ENCODE results near the gene AKAP12. TPM values are rescaled to one million over a fixed set of nuclear protein-coding genes. Genes with fewer than 3 reads are reported as not detected.

Gene AKAP12
- total RNA-seq, 1 donor from 2014 or later: 0.47 TPM

GRCh38 chr6:151243481-151243880, 3.7 kb downstream of the AKAP12 start:
- intact Hi-C loops (cut with micrococcal nuclease): no loop called here
- Mint-ChIP-seq H3K27ac (no peak overlapping the region), H3K36me3 (ENCODE audit: low read depth) (no peaks in the 10 kb centered on the region), H3K4me3 (no peak overlapping the region), H3K4me1 (ENCODE audit: low read depth) (no peaks in the 10 kb centered on the region), H3K9me3 (no peaks in the 10 kb centered on the region), H3K27me3 (ENCODE audit: insufficient read depth) (peaks cover 50% of the 10 kb centered on the region)
- DNase-seq (ENCODE audit: low spot score): no peak

- Mint-ChIP-seq H3K4me1 (ENCODE audit: low read depth) (no peaks in the 10 kb centered on the region), H3K27ac (no peak overlapping the region)
- intact Hi-C loops (cut with micrococcal nuclease): no loop called here
Observed at GRCh38 chr6:151247490-151247889, 7.7 kb downstream of the AKAP12 start.

GRCh38 chr6:151248295-151248694, 8.5 kb downstream of the AKAP12 start:
- no peaks in the 10 kb centered on the region for H3K36me3 Mint-ChIP-seq (ENCODE audit: low read depth)
- H3K9me3 Mint-ChIP-seq: no peaks in the 10 kb centered on the region
- H3K27ac Mint-ChIP-seq: no peak overlapping the region
- intact Hi-C loops (cut with micrococcal nuclease): no loop called here
- H3K4me3 Mint-ChIP-seq: no peak overlapping the region
- no peak for DNase-seq (ENCODE audit: low spot score)
- H3K4me1 Mint-ChIP-seq (ENCODE audit: low read depth): no peaks in the 10 kb centered on the region
- H3K27me3 Mint-ChIP-seq (ENCODE audit: insufficient read depth): peaks cover 27% of the 10 kb centered on the region

More at GRCh38 chr6:151247490-151247889, 7.7 kb downstream of the AKAP12 start:
- Mint-ChIP-seq H3K36me3 (ENCODE audit: low read depth) (no peaks in the 10 kb centered on the region), H3K27me3 (ENCODE audit: insufficient read depth) (peaks cover 34% of the 10 kb centered on the region), H3K4me3 (no peak overlapping the region), H3K9me3 (no peaks in the 10 kb centered on the region)
- no peak for DNase-seq (ENCODE audit: low spot score)

- H3K4me1 Mint-ChIP-seq (ENCODE audit: low read depth): no peaks in the 10 kb centered on the region
- intact Hi-C loops (cut with micrococcal nuclease): no loop called here
- no peaks in the 10 kb centered on the region for H3K9me3 Mint-ChIP-seq
- no peaks in the 10 kb centered on the region for H3K36me3 Mint-ChIP-seq (ENCODE audit: low read depth)
- no peak for DNase-seq (ENCODE audit: low spot score)
- peaks cover 23% of the 10 kb centered on the region for H3K27me3 Mint-ChIP-seq (ENCODE audit: insufficient read depth)
- H3K4me3 Mint-ChIP-seq: no peak overlapping the region
- H3K27ac Mint-ChIP-seq: no peak overlapping the region
Observed at GRCh38 chr6:151252634-151253033, 12.9 kb downstream of the AKAP12 start.

DNA sequence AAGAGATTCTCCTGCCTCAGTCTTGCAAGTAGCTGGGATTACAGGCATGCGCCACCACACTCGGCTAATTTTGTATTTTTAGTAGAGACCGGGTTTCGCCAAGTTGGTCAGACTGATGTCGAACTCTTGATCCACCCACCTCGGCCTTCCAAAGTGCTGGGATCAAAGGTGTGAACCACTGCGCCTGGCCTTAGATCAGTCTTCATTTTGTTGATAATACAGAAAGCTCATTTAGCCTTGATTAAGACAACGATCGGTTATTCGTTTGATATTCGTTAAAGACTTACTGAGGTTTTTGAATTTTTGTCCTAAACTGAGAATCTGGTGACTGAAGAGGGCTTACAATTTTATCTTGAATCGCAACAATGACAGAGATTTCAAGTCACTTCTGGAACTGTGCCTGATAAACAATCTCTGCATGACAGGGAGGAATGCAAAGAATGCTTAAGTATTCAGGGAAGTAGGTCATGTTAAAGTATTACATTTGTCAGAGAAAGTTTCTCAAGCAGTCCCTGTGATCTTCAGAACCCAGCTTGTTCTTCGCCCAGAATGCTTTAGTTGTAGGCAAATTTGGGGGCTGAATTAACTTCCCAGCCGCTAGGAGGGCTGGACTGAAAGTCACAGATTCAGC, 14.8 kb downstream of the AKAP12 start:
- Mint-ChIP-seq H3K27ac (no peak overlapping the region), H3K36me3 (ENCODE audit: low read depth) (no peaks in the 10 kb centered on the region), H3K9me3 (no peaks in the 10 kb centered on the region), H3K4me3 (no peak overlapping the region), H3K4me1 (ENCODE audit: low read depth) (no peaks in the 10 kb centered on the region), H3K27me3 (ENCODE audit: insufficient read depth) (peaks cover 23% of the 10 kb centered on the region)
- no peak for DNase-seq (ENCODE audit: low spot score)
- intact Hi-C loops (cut with micrococcal nuclease): no loop called here

DNA sequence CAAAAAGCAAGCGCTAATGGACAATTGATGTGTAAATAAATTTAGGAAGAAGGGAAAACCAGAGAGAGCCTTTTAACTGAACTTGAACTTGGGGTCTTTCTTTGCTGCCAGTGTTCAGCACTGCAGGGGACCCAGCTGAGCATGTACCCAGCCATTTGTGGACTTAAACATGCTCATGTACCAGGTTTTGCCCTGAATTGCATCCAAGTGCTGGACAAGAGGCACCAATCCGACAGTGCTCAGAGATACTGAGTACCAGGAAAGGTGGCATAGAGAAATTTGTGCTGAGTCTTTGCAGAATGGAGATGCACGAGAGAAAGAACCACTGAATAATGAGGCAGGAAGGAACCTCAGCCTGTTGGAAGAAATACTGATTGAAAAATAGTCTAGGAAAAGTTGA, 16.0 kb downstream of the AKAP12 start:
- no peak for DNase-seq (ENCODE audit: low spot score)
- no peak overlapping the region for H3K27ac Mint-ChIP-seq
- intact Hi-C loops (cut with micrococcal nuclease): no loop called here
- no peaks in the 10 kb centered on the region for H3K4me1 Mint-ChIP-seq (ENCODE audit: low read depth)
- H3K36me3 Mint-ChIP-seq (ENCODE audit: low read depth): no peaks in the 10 kb centered on the region
- H3K27me3 Mint-ChIP-seq (ENCODE audit: insufficient read depth): peaks cover 20% of the 10 kb centered on the region
- no peak overlapping the region for H3K4me3 Mint-ChIP-seq
- no peaks in the 10 kb centered on the region for H3K9me3 Mint-ChIP-seq

DNA sequence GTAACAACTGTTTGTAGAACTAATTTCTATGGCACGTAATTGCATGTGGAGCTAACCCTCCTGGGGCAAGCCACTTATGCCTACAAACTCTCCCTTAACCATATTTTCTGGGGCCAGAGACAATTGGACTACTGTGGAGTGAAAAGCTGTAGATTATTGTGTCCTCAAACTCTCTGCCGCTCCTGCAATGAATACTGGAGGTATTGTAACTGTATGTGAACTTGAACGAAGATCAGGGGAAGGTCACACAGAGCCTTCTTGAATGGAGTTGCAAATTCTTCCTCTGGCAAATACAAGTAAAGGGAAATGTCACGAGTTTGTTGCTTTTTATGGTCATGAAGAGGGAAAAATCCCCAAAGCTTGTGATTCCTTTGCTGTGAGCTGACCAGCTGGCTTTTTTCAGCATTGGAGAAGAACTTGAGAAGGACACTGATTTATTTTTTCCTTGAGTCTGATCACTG, 18.2 kb downstream of the AKAP12 start:
- Mint-ChIP-seq H3K9me3 (no peaks in the 10 kb centered on the region), H3K36me3 (ENCODE audit: low read depth) (no peaks in the 10 kb centered on the region), H3K27me3 (ENCODE audit: insufficient read depth) (peaks cover 14% of the 10 kb centered on the region), H3K4me3 (no peak overlapping the region), H3K27ac (no peak overlapping the region), H3K4me1 (ENCODE audit: low read depth) (no peaks in the 10 kb centered on the region)
- DNase-seq (ENCODE audit: low spot score): no peak
- intact Hi-C loops (cut with micrococcal nuclease): no loop called here

DNA sequence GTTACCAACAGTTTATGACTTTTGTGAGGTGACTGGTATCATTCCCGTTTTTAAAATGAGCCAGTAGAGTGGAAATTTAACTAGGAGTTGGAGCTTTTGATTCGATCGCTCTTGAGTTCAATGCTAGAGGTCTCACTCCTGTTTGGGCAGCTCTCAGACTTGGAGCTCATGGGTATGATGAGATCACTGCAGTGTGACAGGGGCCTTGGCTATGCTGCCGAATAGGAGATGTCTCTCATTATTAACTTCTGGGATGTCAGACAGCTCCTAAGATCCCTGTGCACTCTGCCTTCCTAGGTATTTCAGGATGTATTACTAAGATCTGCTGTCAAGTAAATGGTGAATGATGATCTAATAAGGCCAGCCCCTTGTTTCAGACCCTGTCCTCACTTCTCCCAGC, 20.4 kb downstream of the AKAP12 start:
- H3K36me3 Mint-ChIP-seq (ENCODE audit: low read depth): no peaks in the 10 kb centered on the region
- no peaks in the 10 kb centered on the region for H3K4me1 Mint-ChIP-seq (ENCODE audit: low read depth)
- DNase-seq (ENCODE audit: low spot score): no peak
- no peaks in the 10 kb centered on the region for H3K9me3 Mint-ChIP-seq
- H3K27me3 Mint-ChIP-seq (ENCODE audit: insufficient read depth): peaks cover 11% of the 10 kb centered on the region
- intact Hi-C loops (cut with micrococcal nuclease): no loop called here
- H3K4me3 Mint-ChIP-seq: no peak overlapping the region
- H3K27ac Mint-ChIP-seq: no peak overlapping the region

- intact Hi-C loops (cut with micrococcal nuclease): no loop called here
- Mint-ChIP-seq H3K4me3 (no peak overlapping the region), H3K27me3 (ENCODE audit: insufficient read depth) (peaks cover 20% of the 10 kb centered on the region), H3K9me3 (no peaks in the 10 kb centered on the region), H3K36me3 (ENCODE audit: low read depth) (no peaks in the 10 kb centered on the region), H3K27ac (no peak overlapping the region), H3K4me1 (ENCODE audit: low read depth) (no peaks in the 10 kb centered on the region)
- DNase-seq (ENCODE audit: low spot score): no peak
Observed at GRCh38 chr6:151263035-151263434, 23.3 kb downstream of the AKAP12 start.

- no peak overlapping the region for H3K27ac Mint-ChIP-seq
- H3K4me3 Mint-ChIP-seq: no peak overlapping the region
- H3K4me1 Mint-ChIP-seq (ENCODE audit: low read depth): no peaks in the 10 kb centered on the region
- no peaks in the 10 kb centered on the region for H3K9me3 Mint-ChIP-seq
- no peaks in the 10 kb centered on the region for H3K36me3 Mint-ChIP-seq (ENCODE audit: low read depth)
- intact Hi-C loops (cut with micrococcal nuclease): no loop called here
- no peak for DNase-seq (ENCODE audit: low spot score)
- peaks cover 17% of the 10 kb centered on the region for H3K27me3 Mint-ChIP-seq (ENCODE audit: insufficient read depth)
Observed at GRCh38 chr6:151263967-151264366, 24.2 kb downstream of the AKAP12 start.

DNA sequence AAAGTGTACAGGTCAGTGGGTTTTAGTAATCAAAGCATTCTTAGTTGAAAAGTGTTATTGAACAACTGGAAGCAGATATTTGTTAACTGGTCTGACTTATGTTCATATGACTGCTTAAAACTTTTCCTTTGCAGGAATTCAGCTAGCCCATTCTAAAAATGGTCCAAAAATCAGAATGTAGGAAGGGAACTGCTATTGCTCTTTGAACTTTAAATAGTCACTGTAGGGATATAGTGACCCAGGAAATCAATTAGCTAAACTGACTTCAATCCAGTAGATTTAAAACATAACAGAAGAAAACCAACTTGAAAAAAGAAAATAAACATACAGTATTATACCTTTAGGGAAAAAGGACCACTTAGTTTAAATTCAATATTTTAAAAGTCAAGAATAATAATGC, 25.5 kb downstream of the AKAP12 start:
- peaks cover 17% of the 10 kb centered on the region for H3K27me3 Mint-ChIP-seq (ENCODE audit: insufficient read depth)
- no peak overlapping the region for H3K27ac Mint-ChIP-seq
- intact Hi-C loops (cut with micrococcal nuclease): no loop called here
- no peaks in the 10 kb centered on the region for H3K9me3 Mint-ChIP-seq
- H3K36me3 Mint-ChIP-seq (ENCODE audit: low read depth): no peaks in the 10 kb centered on the region
- no peak overlapping the region for H3K4me3 Mint-ChIP-seq
- no peaks in the 10 kb centered on the region for H3K4me1 Mint-ChIP-seq (ENCODE audit: low read depth)
- DNase-seq (ENCODE audit: low spot score): no peak

DNA sequence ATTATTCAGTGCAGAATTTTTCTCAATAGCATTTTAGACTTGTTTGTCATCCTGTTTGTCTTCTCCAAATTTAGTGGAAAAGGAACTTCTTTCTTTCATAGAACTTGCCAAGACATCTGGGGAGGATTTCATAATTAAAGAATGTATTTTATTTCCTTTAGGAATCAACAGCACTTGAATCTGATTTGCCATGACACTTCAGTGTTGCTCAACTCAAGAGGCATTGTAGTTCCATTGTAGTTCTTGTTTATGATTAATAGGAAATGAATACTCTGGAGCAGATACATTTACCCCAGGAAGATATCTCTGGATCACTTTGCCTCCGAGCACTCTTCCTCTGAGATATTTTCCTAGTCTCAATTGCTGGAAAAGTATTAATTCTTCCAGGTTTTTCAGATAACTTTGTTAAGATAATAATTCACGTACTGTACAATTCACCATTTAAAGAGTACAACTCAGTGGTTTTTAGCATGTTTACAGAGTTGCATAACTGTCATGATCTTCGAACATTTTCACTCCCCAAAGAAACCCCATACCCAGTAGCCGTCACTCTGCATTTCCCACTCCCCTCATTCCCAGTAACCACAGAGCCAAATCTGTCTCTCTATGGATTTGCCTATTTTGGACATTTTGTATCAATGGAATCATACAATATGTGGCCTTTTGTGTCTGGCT, 29.7 kb downstream of the AKAP12 start:
- Mint-ChIP-seq H3K4me1 (ENCODE audit: low read depth) (no peaks in the 10 kb centered on the region), H3K36me3 (ENCODE audit: low read depth) (no peaks in the 10 kb centered on the region), H3K27me3 (ENCODE audit: insufficient read depth) (peaks cover 15% of the 10 kb centered on the region), H3K9me3 (no peaks in the 10 kb centered on the region), H3K27ac (no peak overlapping the region), H3K4me3 (no peak overlapping the region)
- intact Hi-C loops (cut with micrococcal nuclease): no loop called here
- DNase-seq (ENCODE audit: low spot score): no peak

DNA sequence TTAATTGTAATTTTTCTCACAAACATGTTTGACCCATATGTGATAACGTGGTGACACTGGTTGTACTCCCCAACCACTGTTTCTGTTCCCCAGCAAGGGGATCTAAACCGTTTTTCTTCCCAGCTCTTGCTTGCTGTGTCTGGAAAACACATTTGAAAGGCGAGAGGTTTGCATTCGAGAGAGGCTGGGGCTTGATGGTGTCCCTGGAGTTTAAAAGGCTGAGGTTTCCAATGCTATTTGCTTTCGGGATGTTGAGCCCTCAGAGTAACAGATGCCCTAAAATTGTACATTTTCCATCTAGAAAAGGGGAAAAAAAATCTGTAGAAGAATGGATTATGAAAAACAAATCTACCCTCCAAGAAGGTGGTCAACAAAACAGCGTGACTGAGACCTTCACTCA, 35.4 kb downstream of the AKAP12 start:
- intact Hi-C loops (cut with micrococcal nuclease): no loop called here
- Mint-ChIP-seq H3K36me3 (ENCODE audit: low read depth) (no peaks in the 10 kb centered on the region), H3K27me3 (ENCODE audit: insufficient read depth) (peaks cover 25% of the 10 kb centered on the region), H3K4me1 (ENCODE audit: low read depth) (no peaks in the 10 kb centered on the region), H3K27ac (no peak overlapping the region), H3K9me3 (no peaks in the 10 kb centered on the region), H3K4me3 (no peak overlapping the region)
- no peak for DNase-seq (ENCODE audit: low spot score)
